Fibroblast of lung (primary cell): Measurements from ENCODE around the gene WDFY1.

Source experiments
- CTCF ChIP-seq, 2 donors: IDR thresholded peaks in 1 of 2; conservative IDR thresholded peaks in 1 of 2; 1 replicate in 1 of 2; 2 replicates in 1 of 2; pipeline ENCODE4 v1.5.1; 2011 to 2012; ENCODE audit warnings: low read length in 2 of 2, control low read depth in 1 of 2, inconsistent platforms in 1 of 2, low read depth in 1 of 2, mild to moderate bottlenecking in 1 of 2
- EZH2 ChIP-seq: IDR thresholded peaks from 2 replicates; pipeline ENCODE4 v1.5.1; 2012; ENCODE audit warnings: low read length, control low read depth, mild to moderate bottlenecking; ENCODE audit errors: missing control alignments

- TF ChIP-seq CTCF (conservative IDR thresholded peaks at IDR 0.05 in 1 of 2, IDR thresholded peaks at IDR 0.05 in 1 of 2; ENCODE audit: low read depth in 1 of 2, low read length in 2 of 2) (no peak), EZH2 (no peak)
Measured at GRCh38 chr2:223908304-223908998, 36.7 kb downstream of the WDFY1 start.
